Neural cell (in vitro differentiated cells): Measurements from ENCODE around the gene KHDRBS2. TPM values are rescaled to one million over a fixed set of nuclear protein-coding genes. Genes with fewer than 3 reads are reported as not detected.

Experiments used
- H2AFZ ChIP-seq: fragments of 200-600, 300-800 bp; sonication (generic), shearing (Covaris generic); 2 replicates; pipeline ENCODE4 v1.6.0; 2014; ENCODE audit warnings: low read depth, mild to moderate bottlenecking, antibody characterized with exemption, low read length, moderate library complexity
- H3F3A ChIP-seq: fragments of 200-600 bp; shearing (Covaris generic); 2 replicates; pipeline ENCODE4 v1.6.1; 2016; ENCODE audit warnings: mild to moderate bottlenecking, moderate library complexity, mixed read lengths, antibody characterized with exemption, low read length; ENCODE audit not compliant: insufficient read depth, poor library complexity, severe bottlenecking
- H3K27ac ChIP-seq: fragments of 200-600, 300-800 bp; sonication (generic), shearing (Covaris generic); 2 replicates; pipeline ENCODE4 v1.5.1; 2014; ENCODE audit warnings: mild to moderate bottlenecking, low read length, moderate library complexity
- H3K27me3 ChIP-seq: fragments of 300-800, 200-600 bp; sonication (generic), shearing (Covaris generic); 2 replicates; pipeline ENCODE4 v1.6.0; 2014; ENCODE audit warnings: mild to moderate bottlenecking, low read depth, low read length, moderate library complexity; ENCODE audit not compliant: insufficient read depth
- H3K36me3 ChIP-seq: fragments of 300-800, 200-600 bp; sonication (generic), shearing (Covaris generic); 2 replicates; pipeline ENCODE4 v1.5.1; 2014; ENCODE audit warnings: mild to moderate bottlenecking, antibody characterized with exemption, low read length, moderate library complexity; ENCODE audit not compliant: insufficient read depth
- H3K4me2 ChIP-seq: fragments of 300-800, 200-600 bp; sonication (generic), shearing (Covaris generic); 2 replicates; pipeline ENCODE4 v1.6.0; 2014; ENCODE audit warnings: mild to moderate bottlenecking, low read length
- H3K4me3 ChIP-seq: fragments of 300-800, 200-600 bp; sonication (generic), shearing (Covaris generic); 2 replicates; pipeline ENCODE4 v1.5.1; 2014; ENCODE audit warnings: mild to moderate bottlenecking, low read length, moderate library complexity
- H3K79me2 ChIP-seq: fragments of 200-600 bp; shearing (Covaris generic); replicated peaks from 2 replicates; pipeline ENCODE4 v1.6.0; 2014; ENCODE audit warnings: mild to moderate bottlenecking, low read length, moderate library complexity; ENCODE audit not compliant: insufficient read depth
- H3K9ac ChIP-seq: fragments of 300-800, 200-600 bp; sonication (generic), shearing (Covaris generic); 2 replicates; pipeline ENCODE4 v1.6.1; 2016; ENCODE audit warnings: mild to moderate bottlenecking, low read length, mixed read lengths
- H3K9me2 ChIP-seq: fragments of 200-600 bp; shearing (Covaris generic); 2 replicates; pipeline ENCODE4 v1.6.1; 2016; ENCODE audit warnings: mild to moderate bottlenecking, low read length, mixed read lengths; ENCODE audit not compliant: insufficient read depth
- H3K9me3 ChIP-seq: fragments of 200-600, 300-800 bp; sonication (generic), shearing (Covaris generic); 2 replicates; pipeline ENCODE4 v1.6.1; 2016; ENCODE audit warnings: mild to moderate bottlenecking, mixed run types, low read length, moderate library complexity, mixed read lengths
- H4K20me1 ChIP-seq: fragments of 200-600 bp; shearing (Covaris generic); 2 replicates; pipeline ENCODE4 v1.6.1; 2016; ENCODE audit warnings: mild to moderate bottlenecking, mixed run types; ENCODE audit not compliant: insufficient read depth
- EP300 ChIP-seq: fragments of 450-650 bp; conservative IDR thresholded peaks from 2 replicates; pipeline ENCODE4 v1.6.1; 2014; ENCODE audit warnings: antibody characterized with exemption, mild to moderate bottlenecking, moderate library complexity; ENCODE audit not compliant: poor library complexity, severe bottlenecking
- EZH2 ChIP-seq: fragments of 200-600, 300-800 bp; shearing (Covaris generic), sonication (generic); IDR thresholded peaks from 2 replicates; pipeline ENCODE4 v1.6.1; 2014; ENCODE audit warnings: antibody characterized with exemption, low read length, borderline replicate concordance, mild to moderate bottlenecking; ENCODE audit not compliant: insufficient read depth, poor library complexity, severe bottlenecking
- MXI1 ChIP-seq: fragments of 450-650 bp; conservative IDR thresholded peaks from 2 replicates; pipeline ENCODE4 v1.6.1; 2014; ENCODE audit warnings: antibody characterized with exemption, mild to moderate bottlenecking; ENCODE audit not compliant: poor library complexity, severe bottlenecking
- POLR2AphosphoS5 ChIP-seq: IDR thresholded peaks from 2 replicates; pipeline ENCODE4 v1.6.1; 2012
- RAD21 ChIP-seq: fragments of 450-650 bp; conservative IDR thresholded peaks from 2 replicates; pipeline ENCODE4 v1.6.1; 2014; ENCODE audit warnings: antibody characterized with exemption, mild to moderate bottlenecking, moderate library complexity
- SMC3 ChIP-seq: fragments of 450-650 bp; conservative IDR thresholded peaks from 2 replicates; pipeline ENCODE4 v1.6.1; 2014; ENCODE audit warnings: antibody characterized with exemption, mild to moderate bottlenecking, moderate library complexity; ENCODE audit not compliant: poor library complexity
- TAF1 ChIP-seq: IDR thresholded peaks from 2 replicates; pipeline ENCODE4 v1.6.1; 2012; ENCODE audit warnings: low read depth
- polyA plus RNA-seq: library from polyadenylated mRNA; depleted of rRNA; stranded (reverse); fragments of >200 nt; gene quantifications from 2 replicates; pipeline ENCODE4 v1.2.3, GENCODE V29; 2014
- TF ChIP-seq, protein P1 (sequence below): fragments of 450-650 bp; IDR thresholded peaks from 2 replicates; pipeline ENCODE4 v1.5.1; 2014; ENCODE audit warnings: antibody characterized with exemption, mild to moderate bottlenecking, moderate library complexity; ENCODE audit not compliant: poor library complexity, severe bottlenecking
- TF ChIP-seq, protein P2 (sequence below): IDR thresholded peaks from 2 replicates; pipeline ENCODE4 v1.6.1; 2012; ENCODE audit warnings: borderline replicate concordance

KHDRBS2 gene
- polyA plus RNA-seq, 1 donor from 2014 or later, result 28.5 TPM

DNA sequence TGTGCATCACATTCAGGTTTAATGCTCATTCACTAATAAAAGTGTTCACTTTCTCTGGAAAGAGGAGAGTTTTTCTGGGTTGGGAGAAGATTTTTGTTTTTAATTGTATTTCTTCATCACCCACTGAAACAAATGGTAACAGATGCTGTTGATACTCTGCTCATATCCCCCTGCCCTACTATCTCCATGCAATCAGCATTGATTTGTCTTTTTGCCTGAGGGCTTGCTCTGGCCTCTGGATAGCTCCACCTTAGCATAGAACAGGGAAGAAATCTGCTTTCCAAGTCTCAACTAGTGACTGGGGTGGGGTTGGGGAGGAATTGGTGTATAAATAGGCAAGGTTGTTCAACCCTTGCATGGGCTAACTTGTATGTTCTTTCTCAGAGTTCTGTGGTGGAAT, 296.4 kb downstream of the KHDRBS2 start:
- Histone ChIP-seq H3K4me2 (no peak overlapping the region), H2AFZ (no peak overlapping the region), H3K9me2 (no peaks in the 10 kb centered on the region), H3K9me3 (no peaks in the 10 kb centered on the region), H3K27me3 (no peaks in the 10 kb centered on the region), H3F3A (no peaks in the 10 kb centered on the region), H4K20me1 (no peaks in the 10 kb centered on the region), H3K4me3 (no peak overlapping the region), H3K79me2 (no peaks in the 10 kb centered on the region), H3K36me3 (no peaks in the 10 kb centered on the region), H3K9ac (no peak overlapping the region), H3K27ac (no peak overlapping the region)
- TF ChIP-seq EZH2 (no peak), TAF1 (no peak), EP300 (no peak), MXI1 (no peak), POLR2AphosphoS5 (no peak), SMC3 (no peak)
- TF ChIP-seq, protein P1, sequence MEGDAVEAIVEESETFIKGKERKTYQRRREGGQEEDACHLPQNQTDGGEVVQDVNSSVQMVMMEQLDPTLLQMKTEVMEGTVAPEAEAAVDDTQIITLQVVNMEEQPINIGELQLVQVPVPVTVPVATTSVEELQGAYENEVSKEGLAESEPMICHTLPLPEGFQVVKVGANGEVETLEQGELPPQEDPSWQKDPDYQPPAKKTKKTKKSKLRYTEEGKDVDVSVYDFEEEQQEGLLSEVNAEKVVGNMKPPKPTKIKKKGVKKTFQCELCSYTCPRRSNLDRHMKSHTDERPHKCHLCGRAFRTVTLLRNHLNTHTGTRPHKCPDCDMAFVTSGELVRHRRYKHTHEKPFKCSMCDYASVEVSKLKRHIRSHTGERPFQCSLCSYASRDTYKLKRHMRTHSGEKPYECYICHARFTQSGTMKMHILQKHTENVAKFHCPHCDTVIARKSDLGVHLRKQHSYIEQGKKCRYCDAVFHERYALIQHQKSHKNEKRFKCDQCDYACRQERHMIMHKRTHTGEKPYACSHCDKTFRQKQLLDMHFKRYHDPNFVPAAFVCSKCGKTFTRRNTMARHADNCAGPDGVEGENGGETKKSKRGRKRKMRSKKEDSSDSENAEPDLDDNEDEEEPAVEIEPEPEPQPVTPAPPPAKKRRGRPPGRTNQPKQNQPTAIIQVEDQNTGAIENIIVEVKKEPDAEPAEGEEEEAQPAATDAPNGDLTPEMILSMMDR, result no peak

DNA sequence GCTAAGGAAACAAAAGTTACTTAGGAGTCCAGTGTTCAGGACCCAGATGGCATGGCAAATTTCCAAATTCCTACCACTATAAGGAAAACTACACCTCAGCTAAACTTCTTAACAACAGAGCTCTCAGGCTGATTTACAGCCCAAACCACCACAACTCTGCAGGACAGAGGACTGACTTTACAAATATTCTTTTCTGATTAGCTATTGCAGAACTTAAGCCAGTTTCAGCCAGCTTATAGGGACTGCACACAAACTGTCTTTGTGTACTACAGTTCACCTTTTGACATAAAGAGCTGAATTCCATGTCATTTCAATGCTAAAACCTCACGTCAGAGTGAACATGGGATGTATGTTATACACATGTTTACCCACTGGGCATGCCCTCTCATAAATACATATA, 305.4 kb downstream of the KHDRBS2 start:
- H3K9me3 ChIP-seq, result no peaks in the 10 kb centered on the region
- H3K36me3 ChIP-seq, result no peaks in the 10 kb centered on the region
- H3K9me2 ChIP-seq, result no peaks in the 10 kb centered on the region
- H3K9ac ChIP-seq, result no peak overlapping the region
- TF ChIP-seq EZH2 (no peak), RAD21 (no peak), EP300 (no peak), MXI1 (no peak), TAF1 (no peak), POLR2AphosphoS5 (no peak), SMC3 (no peak)
- TF ChIP-seq, protein P2, sequence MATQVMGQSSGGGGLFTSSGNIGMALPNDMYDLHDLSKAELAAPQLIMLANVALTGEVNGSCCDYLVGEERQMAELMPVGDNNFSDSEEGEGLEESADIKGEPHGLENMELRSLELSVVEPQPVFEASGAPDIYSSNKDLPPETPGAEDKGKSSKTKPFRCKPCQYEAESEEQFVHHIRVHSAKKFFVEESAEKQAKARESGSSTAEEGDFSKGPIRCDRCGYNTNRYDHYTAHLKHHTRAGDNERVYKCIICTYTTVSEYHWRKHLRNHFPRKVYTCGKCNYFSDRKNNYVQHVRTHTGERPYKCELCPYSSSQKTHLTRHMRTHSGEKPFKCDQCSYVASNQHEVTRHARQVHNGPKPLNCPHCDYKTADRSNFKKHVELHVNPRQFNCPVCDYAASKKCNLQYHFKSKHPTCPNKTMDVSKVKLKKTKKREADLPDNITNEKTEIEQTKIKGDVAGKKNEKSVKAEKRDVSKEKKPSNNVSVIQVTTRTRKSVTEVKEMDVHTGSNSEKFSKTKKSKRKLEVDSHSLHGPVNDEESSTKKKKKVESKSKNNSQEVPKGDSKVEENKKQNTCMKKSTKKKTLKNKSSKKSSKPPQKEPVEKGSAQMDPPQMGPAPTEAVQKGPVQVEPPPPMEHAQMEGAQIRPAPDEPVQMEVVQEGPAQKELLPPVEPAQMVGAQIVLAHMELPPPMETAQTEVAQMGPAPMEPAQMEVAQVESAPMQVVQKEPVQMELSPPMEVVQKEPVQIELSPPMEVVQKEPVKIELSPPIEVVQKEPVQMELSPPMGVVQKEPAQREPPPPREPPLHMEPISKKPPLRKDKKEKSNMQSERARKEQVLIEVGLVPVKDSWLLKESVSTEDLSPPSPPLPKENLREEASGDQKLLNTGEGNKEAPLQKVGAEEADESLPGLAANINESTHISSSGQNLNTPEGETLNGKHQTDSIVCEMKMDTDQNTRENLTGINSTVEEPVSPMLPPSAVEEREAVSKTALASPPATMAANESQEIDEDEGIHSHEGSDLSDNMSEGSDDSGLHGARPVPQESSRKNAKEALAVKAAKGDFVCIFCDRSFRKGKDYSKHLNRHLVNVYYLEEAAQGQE, result no peak
- TF ChIP-seq, protein P1, result no peak
- H3F3A ChIP-seq, result no peaks in the 10 kb centered on the region
- H3K79me2 ChIP-seq, result no peaks in the 10 kb centered on the region
- H3K27ac ChIP-seq, result no peak overlapping the region
- H3K27me3 ChIP-seq, result no peaks in the 10 kb centered on the region
- no peaks in the 10 kb centered on the region for H4K20me1 ChIP-seq
- no peak overlapping the region for H2AFZ ChIP-seq
- no peak overlapping the region for H3K4me3 ChIP-seq
- H3K4me2 ChIP-seq, result no peak overlapping the region
